GM06990 (cell line): ENCODE results near the gene RER1.

Source experiments
- DNase-seq: peaks from one replicate; pipeline ENCODE4 v3.0.0-alpha.2; 2011; ENCODE audit not compliant: insufficient read length; ENCODE audit errors: extremely low read depth
- H3K27me3 ChIP-seq: replicated peaks from 2 replicates; pipeline ENCODE4 v1.6.0; 2011; ENCODE audit warnings: low read length; ENCODE audit not compliant: control insufficient read depth, insufficient read depth
- H3K36me3 ChIP-seq: 2 replicates; pipeline ENCODE4 v1.5.1; 2011; ENCODE audit warnings: low read length; ENCODE audit not compliant: control insufficient read depth, insufficient read depth
- H3K4me3 ChIP-seq: replicated peaks from 2 replicates; pipeline ENCODE4 v1.5.1; 2011; ENCODE audit warnings: low read depth, mild to moderate bottlenecking, control low read depth, low read length
- TF ChIP-seq, protein P1 (sequence below): IDR thresholded peaks from 2 replicates; pipeline ENCODE4 v1.5.1; 2011; ENCODE audit warnings: low read length, control low read depth, mild to moderate bottlenecking, inconsistent platforms; ENCODE audit not compliant: insufficient read depth, poor library complexity, severe bottlenecking

RER1 gene

GRCh38 chr1:2431103-2431502 lies 39.5 kb downstream of the RER1 start:
- Histone ChIP-seq H3K27me3 (no peaks in the 10 kb centered on the region), H3K4me3 (no peak overlapping the region), H3K36me3 (no peaks in the 10 kb centered on the region)
- TF ChIP-seq, protein P1, sequence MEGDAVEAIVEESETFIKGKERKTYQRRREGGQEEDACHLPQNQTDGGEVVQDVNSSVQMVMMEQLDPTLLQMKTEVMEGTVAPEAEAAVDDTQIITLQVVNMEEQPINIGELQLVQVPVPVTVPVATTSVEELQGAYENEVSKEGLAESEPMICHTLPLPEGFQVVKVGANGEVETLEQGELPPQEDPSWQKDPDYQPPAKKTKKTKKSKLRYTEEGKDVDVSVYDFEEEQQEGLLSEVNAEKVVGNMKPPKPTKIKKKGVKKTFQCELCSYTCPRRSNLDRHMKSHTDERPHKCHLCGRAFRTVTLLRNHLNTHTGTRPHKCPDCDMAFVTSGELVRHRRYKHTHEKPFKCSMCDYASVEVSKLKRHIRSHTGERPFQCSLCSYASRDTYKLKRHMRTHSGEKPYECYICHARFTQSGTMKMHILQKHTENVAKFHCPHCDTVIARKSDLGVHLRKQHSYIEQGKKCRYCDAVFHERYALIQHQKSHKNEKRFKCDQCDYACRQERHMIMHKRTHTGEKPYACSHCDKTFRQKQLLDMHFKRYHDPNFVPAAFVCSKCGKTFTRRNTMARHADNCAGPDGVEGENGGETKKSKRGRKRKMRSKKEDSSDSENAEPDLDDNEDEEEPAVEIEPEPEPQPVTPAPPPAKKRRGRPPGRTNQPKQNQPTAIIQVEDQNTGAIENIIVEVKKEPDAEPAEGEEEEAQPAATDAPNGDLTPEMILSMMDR = no peak
- no peak for DNase-seq

GRCh38 chr1:2431518-2431917 lies 39.9 kb downstream of the RER1 start:
- Histone ChIP-seq H3K27me3 (no peaks in the 10 kb centered on the region), H3K36me3 (no peaks in the 10 kb centered on the region), H3K4me3 (no peak overlapping the region)
- TF ChIP-seq, protein P1 = no peak
- DNase-seq = no peak

- Histone ChIP-seq H3K27me3 (no peaks in the 10 kb centered on the region), H3K4me3 (no peak overlapping the region), H3K36me3 (no peaks in the 10 kb centered on the region)
These were observed 40.8 kb downstream of the RER1 start for GRCh38 chr1:2432441-2432844.

GRCh38 chr1:2433196-2433595 lies 41.6 kb downstream of the RER1 start:
- DNase-seq = no peak
- H3K4me3 ChIP-seq = no peak overlapping the region
- no peaks in the 10 kb centered on the region for H3K36me3 ChIP-seq
- TF ChIP-seq, protein P1 = no peak
- H3K27me3 ChIP-seq = no peaks in the 10 kb centered on the region

More at GRCh38 chr1:2432441-2432844, 40.8 kb downstream of the RER1 start:
- DNase-seq = no peak
- TF ChIP-seq, protein P1 = no peak

- TF ChIP-seq, protein P1 = no peak
- no peak for DNase-seq
- Histone ChIP-seq H3K4me3 (no peak overlapping the region), H3K36me3 (no peaks in the 10 kb centered on the region), H3K27me3 (no peaks in the 10 kb centered on the region)
These were observed 42.5 kb downstream of the RER1 start for GRCh38 chr1:2433936-2434655.

DNA sequence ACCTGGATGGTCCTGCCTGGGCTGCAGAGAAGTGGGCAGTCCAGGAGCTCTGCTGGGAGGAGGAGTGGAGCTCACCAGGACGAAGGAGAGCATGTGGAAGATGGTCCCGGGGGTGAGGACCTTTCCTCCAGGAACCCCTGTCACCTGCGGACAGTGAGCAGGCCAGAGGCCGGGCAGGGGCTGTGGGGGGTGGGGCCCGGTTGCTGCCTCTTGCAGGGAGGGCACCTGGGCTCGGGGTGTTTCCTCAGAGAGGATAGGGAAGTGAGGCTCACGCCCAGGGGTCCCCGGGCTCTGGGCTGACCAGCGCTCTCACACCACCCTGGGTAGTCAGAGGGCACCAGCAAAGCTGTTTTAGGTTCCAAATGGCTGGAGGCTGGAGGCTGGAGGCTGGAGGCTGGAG lies 43.5 kb downstream of the RER1 start:
- TF ChIP-seq, protein P1 = no peak
- no peaks in the 10 kb centered on the region for H3K27me3 ChIP-seq
- no peak overlapping the region for H3K4me3 ChIP-seq
- H3K36me3 ChIP-seq = no peaks in the 10 kb centered on the region
- DNase-seq = no peak
